ENCODE measurements around the gene TMEM248. TPM values are rescaled to one million over a fixed set of nuclear protein-coding genes. Genes with fewer than 3 reads are reported as not detected.

The TMEM248 gene
- total RNA-seq, 2 experiments from 2014 or later = 64.7 to 67.4 TPM

DNA sequence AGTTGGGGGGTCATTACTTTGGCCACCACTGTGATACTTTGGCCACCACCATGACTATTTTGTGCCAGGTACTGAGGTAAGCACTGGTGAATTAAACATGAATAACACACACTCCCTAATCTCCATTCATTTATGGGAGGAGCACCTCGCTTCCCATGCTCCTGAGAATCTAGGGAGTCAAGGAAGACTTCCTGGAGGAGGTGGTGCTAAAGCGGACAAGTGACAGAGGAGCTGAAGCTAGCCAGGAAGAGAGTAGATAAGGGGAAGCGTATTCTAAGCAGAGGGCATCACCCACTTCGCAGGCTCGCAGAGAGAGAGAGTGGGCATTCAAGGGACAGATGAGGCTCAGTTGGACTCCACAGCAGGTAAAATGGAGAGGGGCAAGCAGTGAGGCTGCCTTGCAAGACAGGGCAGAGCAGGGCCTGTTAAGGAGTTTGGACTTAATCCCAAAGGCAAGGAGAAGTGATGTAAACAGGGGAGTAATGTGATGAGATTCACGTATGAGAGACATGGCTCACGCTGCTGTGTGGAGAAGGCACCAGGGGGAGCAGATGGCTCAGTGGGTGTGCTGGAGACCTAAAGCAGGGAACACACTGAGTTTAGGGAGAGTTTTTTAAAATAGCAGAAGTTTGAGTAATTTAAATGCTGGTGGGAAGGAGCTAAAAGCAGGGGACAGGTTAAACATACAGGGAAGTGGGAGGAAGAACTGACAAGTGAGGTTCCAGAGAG, 21.3 kb upstream of the TMEM248 start:
- H3K4me3 ChIP-seq (ENCODE audit: low read length) = no peak overlapping the region
- DNase-seq (no peak), ATAC-seq (ENCODE audit: poor library complexity) (no peak)
- Mint-ChIP-seq H3K27me3 (no peaks in the 10 kb centered on the region), H3K9me3 (no peaks in the 10 kb centered on the region), H3K4me3 (no peak overlapping the region), H3K4me1 (ENCODE audit: low read depth) (no peaks in the 10 kb centered on the region), H3K36me3 (ENCODE audit: low read depth) (peaks cover 9% of the 10 kb centered on the region), H3K27ac (no peak overlapping the region)
- ChIA-PET POLR2A (no interaction called here), CTCF (no interaction called here)
- TF ChIP-seq, protein P1, sequence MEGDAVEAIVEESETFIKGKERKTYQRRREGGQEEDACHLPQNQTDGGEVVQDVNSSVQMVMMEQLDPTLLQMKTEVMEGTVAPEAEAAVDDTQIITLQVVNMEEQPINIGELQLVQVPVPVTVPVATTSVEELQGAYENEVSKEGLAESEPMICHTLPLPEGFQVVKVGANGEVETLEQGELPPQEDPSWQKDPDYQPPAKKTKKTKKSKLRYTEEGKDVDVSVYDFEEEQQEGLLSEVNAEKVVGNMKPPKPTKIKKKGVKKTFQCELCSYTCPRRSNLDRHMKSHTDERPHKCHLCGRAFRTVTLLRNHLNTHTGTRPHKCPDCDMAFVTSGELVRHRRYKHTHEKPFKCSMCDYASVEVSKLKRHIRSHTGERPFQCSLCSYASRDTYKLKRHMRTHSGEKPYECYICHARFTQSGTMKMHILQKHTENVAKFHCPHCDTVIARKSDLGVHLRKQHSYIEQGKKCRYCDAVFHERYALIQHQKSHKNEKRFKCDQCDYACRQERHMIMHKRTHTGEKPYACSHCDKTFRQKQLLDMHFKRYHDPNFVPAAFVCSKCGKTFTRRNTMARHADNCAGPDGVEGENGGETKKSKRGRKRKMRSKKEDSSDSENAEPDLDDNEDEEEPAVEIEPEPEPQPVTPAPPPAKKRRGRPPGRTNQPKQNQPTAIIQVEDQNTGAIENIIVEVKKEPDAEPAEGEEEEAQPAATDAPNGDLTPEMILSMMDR (IDR thresholded peaks at IDR 0.05) = no peak
- H3K27ac ChIP-seq (ENCODE audit: low read depth in 1 of 2, low read length in 2 of 2) = no peak overlapping the region
- no peaks in the 10 kb centered on the region for H3K9me3 ChIP-seq (ENCODE audit: control insufficient read depth in 1 of 2, insufficient read depth in 1 of 2, low read length in 2 of 2)
- H3K36me3 ChIP-seq (ENCODE audit: insufficient read depth, low read length) = peaks cover 8% of the 10 kb centered on the region
- H3K4me1 ChIP-seq (ENCODE audit: insufficient read depth, low read length) = no peaks in the 10 kb centered on the region
- no peaks in the 10 kb centered on the region for H3K27me3 ChIP-seq (ENCODE audit: control insufficient read depth in 1 of 2, insufficient read depth in 2 of 2, low read length in 2 of 2)
- intact Hi-C loops (cut with DNase I, micrococcal nuclease) = loop anchor here in 1 of 2 experiments (5.0 kb wide), 1 partner anchor 342 kb away; no protein-coding TSS in a partner anchor

- no peaks in the 10 kb centered on the region for H3K4me1 ChIP-seq (ENCODE audit: insufficient read depth, low read length)
- intact Hi-C loops (cut with DNase I, micrococcal nuclease) = no loop called here
- Mint-ChIP-seq H3K36me3 (ENCODE audit: low read depth) (peaks cover 4% of the 10 kb centered on the region), H3K27me3 (no peaks in the 10 kb centered on the region), H3K9me3 (no peaks in the 10 kb centered on the region), H3K4me3 (no peak overlapping the region), H3K27ac (no peak overlapping the region), H3K4me1 (ENCODE audit: low read depth) (no peaks in the 10 kb centered on the region)
- H3K36me3 ChIP-seq (ENCODE audit: insufficient read depth, low read length) = peaks cover 8% of the 10 kb centered on the region
- H3K27me3 ChIP-seq (ENCODE audit: control insufficient read depth in 1 of 2, insufficient read depth in 2 of 2, low read length in 2 of 2) = no peaks in the 10 kb centered on the region
- POLR2A ChIA-PET = interaction anchor here (1.2 kb wide), 1 partner anchor 58 kb away, joined by 3 read pairs; no protein-coding TSS in a partner anchor
- CTCF ChIA-PET = interaction anchor here (0.5 kb wide), 1 partner anchor 871 kb away, joined by 4 read pairs; no protein-coding TSS in a partner anchor
- TF ChIP-seq, protein P1 (IDR thresholded peaks at IDR 0.05) = no peak
- DNase-seq = peak in 1 of 14 experiments; percentile 9
- H3K4me3 ChIP-seq (ENCODE audit: low read length) = no peak overlapping the region
- H3K27ac ChIP-seq (ENCODE audit: low read depth in 1 of 2, low read length in 2 of 2) = no peak overlapping the region
- no peaks in the 10 kb centered on the region for H3K9me3 ChIP-seq (ENCODE audit: control insufficient read depth in 1 of 2, insufficient read depth in 1 of 2, low read length in 2 of 2)
- ATAC-seq (ENCODE audit: poor library complexity) = no peak
Observed at GRCh38 chr7:66901941-66902843, 18.8 kb upstream of the TMEM248 start.

DNA sequence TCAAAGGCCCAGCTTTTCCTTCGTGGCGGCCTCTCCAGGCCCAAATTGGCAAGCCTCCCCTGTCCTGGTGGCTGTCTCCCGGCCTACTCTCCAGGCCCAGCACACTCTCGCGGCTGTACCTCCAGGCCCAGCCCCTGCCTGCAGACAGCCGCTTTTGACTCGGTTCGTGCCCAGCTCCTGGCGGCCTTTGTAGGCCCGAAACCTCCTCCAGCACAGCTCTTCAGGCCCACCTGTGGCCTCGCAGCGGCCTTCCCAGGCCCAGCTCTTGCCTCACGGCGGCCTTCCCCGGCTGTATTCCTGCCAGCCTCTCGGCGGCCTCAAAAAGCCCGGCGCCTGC, 18.2 kb upstream of the TMEM248 start:
- CTCF ChIA-PET = no interaction called here
- no peak overlapping the region for H3K27ac ChIP-seq (ENCODE audit: low read depth in 1 of 2, low read length in 2 of 2)
- Mint-ChIP-seq H3K27ac (no peak overlapping the region), H3K4me1 (ENCODE audit: low read depth) (no peaks in the 10 kb centered on the region), H3K4me3 (no peak overlapping the region), H3K27me3 (no peaks in the 10 kb centered on the region), H3K9me3 (no peaks in the 10 kb centered on the region), H3K36me3 (ENCODE audit: low read depth) (peaks cover 4% of the 10 kb centered on the region)
- intact Hi-C loops (cut with DNase I, micrococcal nuclease) = no loop called here
- no peaks in the 10 kb centered on the region for H3K4me1 ChIP-seq (ENCODE audit: insufficient read depth, low read length)
- H3K4me3 ChIP-seq (ENCODE audit: low read length) = no peak overlapping the region
- DNase-seq (peak in 1 of 14 experiments; percentile 12), ATAC-seq (ENCODE audit: poor library complexity) (no peak)
- H3K9me3 ChIP-seq (ENCODE audit: control insufficient read depth in 1 of 2, insufficient read depth in 1 of 2, low read length in 2 of 2) = no peaks in the 10 kb centered on the region
- POLR2A ChIA-PET = interaction anchor here (1.2 kb wide), 1 partner anchor 58 kb away, joined by 3 read pairs; no protein-coding TSS in a partner anchor
- peaks cover 8% of the 10 kb centered on the region for H3K36me3 ChIP-seq (ENCODE audit: insufficient read depth, low read length)
- no peaks in the 10 kb centered on the region for H3K27me3 ChIP-seq (ENCODE audit: control insufficient read depth in 1 of 2, insufficient read depth in 2 of 2, low read length in 2 of 2)
- TF ChIP-seq, protein P1 (IDR thresholded peaks at IDR 0.05) = no peak

All from CD4-positive, alpha-beta T cell (primary cell).